Neural progenitor cell (in vitro differentiated cells): ENCODE results near the gene GATAD2A. TPM values are rescaled to one million over a fixed set of nuclear protein-coding genes. Genes with fewer than 3 reads are reported as not detected.
A peak's percentile ranks its signal among the peaks of the same experiment; 100 is the strongest.

Source experiments
- DNase-seq: peaks from one replicate; pipeline ENCODE4 v3.0.0-alpha.2; 2016; ENCODE audit warnings: low spot score
- H2AFZ ChIP-seq: fragments of 200-600 bp; sonication (generic); replicated peaks from 2 replicates; pipeline ENCODE4 v1.6.1; 2016; ENCODE audit warnings: antibody characterized with exemption
- H3F3A ChIP-seq: fragments of 200-600 bp; sonication (generic); 2 replicates; pipeline ENCODE4 v1.6.1; 2016; ENCODE audit warnings: antibody characterized with exemption, low read depth
- H3K27ac ChIP-seq: fragments of 200-600 bp; sonication (generic); 2 replicates; pipeline ENCODE4 v1.5.1; 2016; ENCODE audit warnings: mild to moderate bottlenecking
- H3K27me3 ChIP-seq: fragments of 200-600 bp; sonication (generic); 2 replicates; pipeline ENCODE4 v1.6.1; 2016; ENCODE audit warnings: mild to moderate bottlenecking, moderate library complexity
- H3K36me3 ChIP-seq: fragments of 200-600 bp; sonication (generic); 2 replicates; pipeline ENCODE4 v1.5.1; 2016
- H3K4me1 ChIP-seq: fragments of 200-600 bp; sonication (generic); 2 replicates; pipeline ENCODE4 v1.6.1; 2016; ENCODE audit warnings: mixed run types
- H3K4me2 ChIP-seq: fragments of 200-600 bp; sonication (generic); 2 replicates; pipeline ENCODE4 v1.6.1; 2016
- H3K4me3 ChIP-seq: fragments of 200-600 bp; sonication (generic); 2 replicates; pipeline ENCODE4 v1.5.1; 2016
- H3K79me2 ChIP-seq: fragments of 200-600 bp; sonication (generic); 2 replicates; pipeline ENCODE4 v1.6.1; 2016; ENCODE audit warnings: low read depth
- H3K9ac ChIP-seq: fragments of 200-600 bp; sonication (generic); 2 replicates; pipeline ENCODE4 v1.6.1; 2016
- H3K9me3 ChIP-seq: fragments of 200-600 bp; sonication (generic); 2 replicates; pipeline ENCODE4 v1.5.1; 2016; ENCODE audit warnings: low read depth
- H4K20me1 ChIP-seq: fragments of 200-600 bp; sonication (generic); 2 replicates; pipeline ENCODE4 v1.6.1; 2016; ENCODE audit warnings: low read depth
- H3K27ac Mint-ChIP-seq: 3 replicates; pipeline ENCODE4 v1.8.0; 2021; ENCODE audit warnings: mixed read lengths
- H3K27me3 Mint-ChIP-seq: 2 replicates; pipeline ENCODE4 v1.8.0; 2022; ENCODE audit warnings: low read depth, mild to moderate bottlenecking, inconsistent platforms, moderate library complexity, mixed read lengths; ENCODE audit not compliant: insufficient read depth
- H3K36me3 Mint-ChIP-seq: 3 replicates; pipeline ENCODE4 v1.8.0; 2021; ENCODE audit warnings: mixed read lengths
- H3K4me1 Mint-ChIP-seq: 3 replicates; pipeline ENCODE4 v1.8.0; 2021; ENCODE audit warnings: mixed read lengths
- H3K4me3 Mint-ChIP-seq: 3 replicates; pipeline ENCODE4 v1.8.0; 2021; ENCODE audit warnings: mild to moderate bottlenecking, moderate library complexity, mixed read lengths
- H3K9me3 Mint-ChIP-seq: 3 replicates; pipeline ENCODE4 v1.8.0; 2020; ENCODE audit warnings: mixed read lengths
- EZH2 ChIP-seq: fragments of 200-600 bp; sonication (generic); IDR thresholded peaks from 2 replicates; pipeline ENCODE4 v1.6.1; 2017; ENCODE audit warnings: antibody characterized with exemption, mild to moderate bottlenecking, moderate library complexity
- EZH2phosphoT487 ChIP-seq: fragments of 200-600 bp; sonication (generic); IDR thresholded peaks from 2 replicates; pipeline ENCODE4 v1.6.1; 2017; ENCODE audit warnings: antibody characterized with exemption
- total RNA-seq: library from RNA; depleted of rRNA; stranded (reverse); fragments of >200 nt; gene quantifications from 2 replicates; pipeline ENCODE4 v1.2.3, GENCODE V29; 2015; ENCODE audit warnings: low replicate concordance
- TF ChIP-seq, protein P1 (sequence below): fragments of 200-600 bp; sonication (generic); IDR thresholded peaks from 2 replicates; pipeline ENCODE4 v1.5.1; 2017; ENCODE audit warnings: antibody characterized with exemption, mild to moderate bottlenecking

The GATAD2A gene
- total RNA-seq, 1 donor from 2014 or later = 37.9 TPM

DNA sequence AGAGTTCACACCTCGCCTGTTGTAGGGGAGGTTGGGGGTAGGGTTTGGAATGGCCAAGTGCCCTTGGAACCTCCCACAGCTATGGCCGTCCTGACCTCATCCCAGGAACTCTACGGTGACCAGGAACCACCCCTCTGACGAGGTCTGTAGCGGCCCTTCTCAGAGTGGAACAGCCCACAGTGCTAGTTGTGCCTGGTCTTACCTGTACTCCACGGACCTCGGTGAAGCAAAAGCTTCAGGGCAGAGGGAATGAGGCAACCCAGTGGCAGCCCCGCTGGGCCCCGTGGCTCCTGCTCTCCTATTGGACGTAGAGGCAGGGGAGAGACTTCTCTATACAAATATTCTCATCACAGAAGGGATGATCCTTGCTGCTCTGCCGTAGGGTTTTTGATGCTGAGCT is 102.7 kb downstream of the GATAD2A start:
- Mint-ChIP-seq H3K9me3 (no peaks in the 10 kb centered on the region), H3K4me1 (peaks cover 2% of the 10 kb centered on the region), H3K27me3 (peaks cover 2% of the 10 kb centered on the region), H3K36me3 (peaks cover 19% of the 10 kb centered on the region), H3K4me3 (no peak overlapping the region), H3K27ac (no peak overlapping the region)
- TF ChIP-seq EZH2 (no peak), EZH2phosphoT487 (no peak)
- TF ChIP-seq, protein P1, sequence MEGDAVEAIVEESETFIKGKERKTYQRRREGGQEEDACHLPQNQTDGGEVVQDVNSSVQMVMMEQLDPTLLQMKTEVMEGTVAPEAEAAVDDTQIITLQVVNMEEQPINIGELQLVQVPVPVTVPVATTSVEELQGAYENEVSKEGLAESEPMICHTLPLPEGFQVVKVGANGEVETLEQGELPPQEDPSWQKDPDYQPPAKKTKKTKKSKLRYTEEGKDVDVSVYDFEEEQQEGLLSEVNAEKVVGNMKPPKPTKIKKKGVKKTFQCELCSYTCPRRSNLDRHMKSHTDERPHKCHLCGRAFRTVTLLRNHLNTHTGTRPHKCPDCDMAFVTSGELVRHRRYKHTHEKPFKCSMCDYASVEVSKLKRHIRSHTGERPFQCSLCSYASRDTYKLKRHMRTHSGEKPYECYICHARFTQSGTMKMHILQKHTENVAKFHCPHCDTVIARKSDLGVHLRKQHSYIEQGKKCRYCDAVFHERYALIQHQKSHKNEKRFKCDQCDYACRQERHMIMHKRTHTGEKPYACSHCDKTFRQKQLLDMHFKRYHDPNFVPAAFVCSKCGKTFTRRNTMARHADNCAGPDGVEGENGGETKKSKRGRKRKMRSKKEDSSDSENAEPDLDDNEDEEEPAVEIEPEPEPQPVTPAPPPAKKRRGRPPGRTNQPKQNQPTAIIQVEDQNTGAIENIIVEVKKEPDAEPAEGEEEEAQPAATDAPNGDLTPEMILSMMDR = no peak
- no peak for DNase-seq
- H3K9ac ChIP-seq = no peak overlapping the region
- no peak overlapping the region for H3K4me2 ChIP-seq
- no peaks in the 10 kb centered on the region for H3K9me3 ChIP-seq
- H3K27ac ChIP-seq = no peak overlapping the region
- H3K4me1 ChIP-seq = no peaks in the 10 kb centered on the region
- no peak overlapping the region for H2AFZ ChIP-seq
- no peaks in the 10 kb centered on the region for H3K36me3 ChIP-seq
- no peaks in the 10 kb centered on the region for H3K27me3 ChIP-seq
- peaks cover 10% of the 10 kb centered on the region for H3F3A ChIP-seq
- H3K4me3 ChIP-seq = no peak overlapping the region
- peaks cover 2% of the 10 kb centered on the region for H4K20me1 ChIP-seq
- H3K79me2 ChIP-seq = no peaks in the 10 kb centered on the region

DNA sequence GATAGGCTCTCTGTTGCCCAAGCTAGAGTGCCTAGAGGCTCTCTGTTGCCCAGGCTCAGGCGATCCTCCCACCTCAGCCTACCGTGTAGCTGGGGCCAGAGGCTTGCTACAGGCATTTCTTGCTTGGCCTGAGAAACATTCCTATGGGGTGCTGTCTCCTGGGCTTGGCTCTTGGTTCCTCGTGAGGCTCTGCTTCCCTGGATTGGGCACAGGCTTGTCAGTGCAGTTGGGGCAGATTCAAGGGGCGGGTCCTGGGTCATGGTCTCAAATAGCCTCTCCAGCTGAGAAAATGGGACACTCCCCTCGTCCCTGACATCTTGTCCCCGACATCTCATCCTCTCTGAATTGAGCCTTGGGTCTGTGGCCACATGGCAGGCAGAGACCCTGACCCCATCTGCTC is 105.0 kb downstream of the GATAD2A start:
- no peaks in the 10 kb centered on the region for H3K27me3 Mint-ChIP-seq
- Histone ChIP-seq H3K4me2 (no peak overlapping the region), H3F3A (peaks cover 10% of the 10 kb centered on the region), H3K36me3 (no peaks in the 10 kb centered on the region), H4K20me1 (no peaks in the 10 kb centered on the region), H3K27ac (no peak overlapping the region), H3K4me1 (no peaks in the 10 kb centered on the region), H3K79me2 (no peaks in the 10 kb centered on the region), H2AFZ (no peak overlapping the region), H3K9ac (no peak overlapping the region), H3K4me3 (no peak overlapping the region), H3K27me3 (no peaks in the 10 kb centered on the region), H3K9me3 (no peaks in the 10 kb centered on the region)
- no peaks in the 10 kb centered on the region for H3K9me3 Mint-ChIP-seq
- H3K36me3 Mint-ChIP-seq = peaks cover 9% of the 10 kb centered on the region
- H3K4me3 Mint-ChIP-seq = no peak overlapping the region
- DNase-seq = no peak
- H3K27ac Mint-ChIP-seq = peak overlapping the region; percentile 26
- TF ChIP-seq EZH2phosphoT487 (no peak), EZH2 (no peak)
- TF ChIP-seq, protein P1 = no peak
- H3K4me1 Mint-ChIP-seq = peaks cover 2% of the 10 kb centered on the region

DNA sequence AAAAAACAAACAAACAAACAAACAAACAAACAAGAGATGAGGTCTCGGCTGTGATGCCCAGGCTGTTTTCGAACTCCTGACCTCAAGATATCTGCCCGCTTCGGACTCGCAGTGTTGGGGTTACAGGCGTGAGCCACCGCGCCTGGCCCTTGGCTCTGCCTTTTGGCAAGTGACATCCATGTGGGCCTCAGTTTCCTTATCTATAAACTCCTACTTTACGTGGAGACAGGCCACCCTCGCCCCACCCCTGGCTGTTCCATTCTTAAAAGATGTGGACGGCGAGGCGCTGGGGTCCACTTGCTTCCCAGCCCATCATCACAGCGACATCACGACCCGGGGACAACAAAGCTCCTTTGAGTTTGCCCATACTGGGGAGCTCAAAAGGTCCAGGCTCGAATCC is 108.2 kb downstream of the GATAD2A start:
- Mint-ChIP-seq H3K9me3 (no peaks in the 10 kb centered on the region), H3K4me3 (peak overlapping the region; percentile 53), H3K36me3 (peaks cover 2% of the 10 kb centered on the region), H3K4me1 (peaks cover 12% of the 10 kb centered on the region), H3K27ac (no peak overlapping the region), H3K27me3 (no peaks in the 10 kb centered on the region)
- no peak for DNase-seq
- Histone ChIP-seq H3F3A (peaks cover 10% of the 10 kb centered on the region), H2AFZ (no peak overlapping the region), H3K4me3 (no peak overlapping the region), H3K79me2 (peaks cover 26% of the 10 kb centered on the region), H3K27ac (no peak overlapping the region), H3K27me3 (no peaks in the 10 kb centered on the region), H3K9ac (no peak overlapping the region), H3K4me1 (no peaks in the 10 kb centered on the region), H3K4me2 (no peak overlapping the region), H3K9me3 (no peaks in the 10 kb centered on the region), H4K20me1 (peaks cover 6% of the 10 kb centered on the region), H3K36me3 (no peaks in the 10 kb centered on the region)
- TF ChIP-seq EZH2 (no peak), EZH2phosphoT487 (no peak)
- TF ChIP-seq, protein P1 = no peak
